Panc1 (cell line): Measurements from ENCODE around the gene WDR64. TPM values are rescaled to one million over a fixed set of nuclear protein-coding genes. Genes with fewer than 3 reads are reported as not detected.
A peak's percentile ranks its signal among the peaks of the same experiment; 100 is the strongest.

Experiments used
- ATAC-seq: fragments of 200-7000 bp; cut with Tn5 transposase; 2 replicates; pipeline ENCODE4 v1.9.1; 2020; ENCODE audit warnings: mild to moderate bottlenecking, moderate library complexity
- BruUV-seq: library from RNA; stranded (reverse); fragments of 400-500 nt; replicated peaks from 2 replicates; lab custom pipeline; 2021; lab: Mats Ljungman, UMichigan
- CTCF ChIA-PET: fragments of 300-600 bp; sonication (Branson Sonifier 250); formaldehyde crosslinking; loops from one replicate; lab custom pipeline; 2022; ENCODE audit warnings: antibody characterized with exemption; lab: Charles Lee
- POLR2A ChIA-PET: fragments of 300-600 bp; sonication (Branson Sonifier 250); formaldehyde crosslinking; loops from one replicate; lab custom pipeline; 2022; ENCODE audit warnings: antibody characterized with exemption; lab: Charles Lee
- DNase-seq: peaks from one replicate; pipeline ENCODE4 v3.0.0-alpha.2; 2010; ENCODE audit warnings: low read depth, low spot score
- H3K27ac ChIP-seq: 2 replicates; pipeline ENCODE4 v1.5.1; 2011; ENCODE audit warnings: mild to moderate bottlenecking, low read length, inconsistent platforms
- H3K27me3 ChIP-seq: fragments of 200-500 bp; sonication (Bioruptor generic); 2 replicates; pipeline ENCODE4 v1.6.0; 2014; ENCODE audit warnings: low read length, inconsistent platforms; ENCODE audit not compliant: control insufficient read depth, insufficient read depth
- H3K36me3 ChIP-seq: fragments of 200-500 bp; sonication (Bioruptor generic); 2 replicates; pipeline ENCODE4 v1.5.1; 2014; ENCODE audit warnings: inconsistent platforms, mild to moderate bottlenecking, low read length, moderate library complexity; ENCODE audit not compliant: control insufficient read depth, insufficient read depth
- H3K4me1 ChIP-seq: 2 replicates; pipeline ENCODE4 v1.5.1; 2011; ENCODE audit warnings: inconsistent platforms, mild to moderate bottlenecking, low read length, moderate library complexity; ENCODE audit not compliant: control insufficient read depth, insufficient read depth
- H3K4me3 ChIP-seq, 2 experiments: 2 replicates each; pipeline ENCODE4 v1.5.1; 2011 to 2012; ENCODE audit warnings: low read depth in 2 of 2, low read length in 2 of 2, mild to moderate bottlenecking in 2 of 2, inconsistent platforms in 1 of 2, moderate library complexity in 1 of 2
- H3K9me3 ChIP-seq: fragments of 200-500 bp; sonication (Bioruptor generic); 2 replicates; pipeline ENCODE4 v1.5.1; 2014; ENCODE audit warnings: low read depth, mild to moderate bottlenecking, inconsistent platforms, low read length, moderate library complexity; ENCODE audit not compliant: control insufficient read depth, insufficient read depth
- POLR2AphosphoS5 ChIP-seq: IDR thresholded peaks from 2 replicates; pipeline ENCODE4 v1.6.1; 2012; ENCODE audit warnings: mild to moderate bottlenecking, low read depth, low read length, moderate library complexity
- SIN3A ChIP-seq: IDR thresholded peaks from 2 replicates; pipeline ENCODE4 v1.6.1; 2012; ENCODE audit warnings: low read depth, mild to moderate bottlenecking, low read length, moderate library complexity, borderline replicate concordance; ENCODE audit not compliant: insufficient read depth
- TCF7L2 ChIP-seq: IDR thresholded peaks from 2 replicates; pipeline ENCODE4 v1.6.1; 2011; ENCODE audit warnings: mild to moderate bottlenecking, low read depth, low read length, inconsistent platforms
- in situ Hi-C: cut with HindIII; loops from 2 replicates; pipeline ENCODE4 v1.10.0; 2016; ENCODE audit warnings: low sequenced_read_pairs, low pct_unique_long_range_greater_than_20kb
- intact Hi-C: fragments of 100-400 bp; cut with micrococcal nuclease; formaldehyde crosslinking; loops from one replicate; pipeline ENCODE4 v1.10.0; 2022; ENCODE audit not compliant: unreplicated experiment
- total RNA-seq: library from RNA; stranded (reverse); gene quantifications from one replicate; pipeline ENCODE4 v1.2.1, GENCODE V29; 2021; ENCODE audit not compliant: unreplicated experiment
- TF ChIP-seq, protein P1 (sequence below), 2 experiments: IDR thresholded peaks; 2 replicates each; pipeline ENCODE4 v1.6.1; 2011 to 2012; ENCODE audit warnings: low read depth in 2 of 2, control low read depth in 1 of 2, low read length in 1 of 2, mild to moderate bottlenecking in 1 of 2, moderate library complexity in 1 of 2; ENCODE audit not compliant: insufficient read depth in 1 of 2
- TF ChIP-seq, protein P2 (sequence below): fragments of 450-650 bp; IDR thresholded peaks from 2 replicates; pipeline ENCODE4 v1.5.1; 2017; ENCODE audit warnings: mild to moderate bottlenecking

WDR64 gene
- total RNA-seq, 1 experiment from 2014 or later: not detected

DNA sequence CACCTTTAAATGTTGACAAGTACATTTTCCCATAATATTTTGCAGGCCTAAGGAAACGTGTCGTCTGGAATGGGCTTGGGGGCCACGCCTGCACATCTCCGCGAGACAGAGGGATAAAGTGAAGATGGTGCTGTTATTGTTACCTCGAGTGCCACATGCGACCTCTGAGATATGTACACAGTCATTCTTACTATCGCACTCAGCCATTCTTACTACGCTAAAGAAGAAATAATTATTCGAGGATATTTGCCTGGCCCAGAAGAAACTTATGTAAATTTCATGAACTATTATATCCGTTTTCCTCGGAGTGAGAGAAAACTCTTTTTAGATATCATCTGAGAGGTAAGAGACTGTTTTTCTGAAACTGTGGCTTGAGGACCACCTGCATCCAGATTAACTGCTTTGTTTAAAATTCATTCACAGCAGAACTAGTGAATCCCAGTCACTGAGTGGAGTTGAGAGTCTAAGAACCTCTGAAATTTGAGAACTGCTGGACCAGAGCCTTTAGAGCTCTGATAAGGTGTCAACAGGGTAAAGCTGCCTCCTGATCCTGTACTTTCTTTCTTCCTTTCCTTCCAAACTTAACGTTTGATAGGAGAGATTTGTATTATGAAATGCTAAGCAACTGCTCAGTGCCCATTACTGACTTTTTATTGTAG, 196.7 kb downstream of the WDR64 start:
- ATAC-seq: peak; percentile 22
- in situ Hi-C loops: no loop called here
- intact Hi-C loops: no loop called here
- H3K4me1 ChIP-seq: peaks cover 18% of the 10 kb centered on the region
- ChIA-PET CTCF (no interaction called here), POLR2A (no interaction called here)
- H3K27me3 ChIP-seq: no peaks in the 10 kb centered on the region
- TF ChIP-seq TCF7L2 (no peak), SIN3A (no peak), POLR2AphosphoS5 (no peak)
- TF ChIP-seq, protein P1, sequence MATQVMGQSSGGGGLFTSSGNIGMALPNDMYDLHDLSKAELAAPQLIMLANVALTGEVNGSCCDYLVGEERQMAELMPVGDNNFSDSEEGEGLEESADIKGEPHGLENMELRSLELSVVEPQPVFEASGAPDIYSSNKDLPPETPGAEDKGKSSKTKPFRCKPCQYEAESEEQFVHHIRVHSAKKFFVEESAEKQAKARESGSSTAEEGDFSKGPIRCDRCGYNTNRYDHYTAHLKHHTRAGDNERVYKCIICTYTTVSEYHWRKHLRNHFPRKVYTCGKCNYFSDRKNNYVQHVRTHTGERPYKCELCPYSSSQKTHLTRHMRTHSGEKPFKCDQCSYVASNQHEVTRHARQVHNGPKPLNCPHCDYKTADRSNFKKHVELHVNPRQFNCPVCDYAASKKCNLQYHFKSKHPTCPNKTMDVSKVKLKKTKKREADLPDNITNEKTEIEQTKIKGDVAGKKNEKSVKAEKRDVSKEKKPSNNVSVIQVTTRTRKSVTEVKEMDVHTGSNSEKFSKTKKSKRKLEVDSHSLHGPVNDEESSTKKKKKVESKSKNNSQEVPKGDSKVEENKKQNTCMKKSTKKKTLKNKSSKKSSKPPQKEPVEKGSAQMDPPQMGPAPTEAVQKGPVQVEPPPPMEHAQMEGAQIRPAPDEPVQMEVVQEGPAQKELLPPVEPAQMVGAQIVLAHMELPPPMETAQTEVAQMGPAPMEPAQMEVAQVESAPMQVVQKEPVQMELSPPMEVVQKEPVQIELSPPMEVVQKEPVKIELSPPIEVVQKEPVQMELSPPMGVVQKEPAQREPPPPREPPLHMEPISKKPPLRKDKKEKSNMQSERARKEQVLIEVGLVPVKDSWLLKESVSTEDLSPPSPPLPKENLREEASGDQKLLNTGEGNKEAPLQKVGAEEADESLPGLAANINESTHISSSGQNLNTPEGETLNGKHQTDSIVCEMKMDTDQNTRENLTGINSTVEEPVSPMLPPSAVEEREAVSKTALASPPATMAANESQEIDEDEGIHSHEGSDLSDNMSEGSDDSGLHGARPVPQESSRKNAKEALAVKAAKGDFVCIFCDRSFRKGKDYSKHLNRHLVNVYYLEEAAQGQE (IDR thresholded peaks at IDR 0.05; ENCODE audit: insufficient read depth in 1 of 2, low read depth in 2 of 2, low read length in 1 of 2): no peak
- TF ChIP-seq, protein P2, sequence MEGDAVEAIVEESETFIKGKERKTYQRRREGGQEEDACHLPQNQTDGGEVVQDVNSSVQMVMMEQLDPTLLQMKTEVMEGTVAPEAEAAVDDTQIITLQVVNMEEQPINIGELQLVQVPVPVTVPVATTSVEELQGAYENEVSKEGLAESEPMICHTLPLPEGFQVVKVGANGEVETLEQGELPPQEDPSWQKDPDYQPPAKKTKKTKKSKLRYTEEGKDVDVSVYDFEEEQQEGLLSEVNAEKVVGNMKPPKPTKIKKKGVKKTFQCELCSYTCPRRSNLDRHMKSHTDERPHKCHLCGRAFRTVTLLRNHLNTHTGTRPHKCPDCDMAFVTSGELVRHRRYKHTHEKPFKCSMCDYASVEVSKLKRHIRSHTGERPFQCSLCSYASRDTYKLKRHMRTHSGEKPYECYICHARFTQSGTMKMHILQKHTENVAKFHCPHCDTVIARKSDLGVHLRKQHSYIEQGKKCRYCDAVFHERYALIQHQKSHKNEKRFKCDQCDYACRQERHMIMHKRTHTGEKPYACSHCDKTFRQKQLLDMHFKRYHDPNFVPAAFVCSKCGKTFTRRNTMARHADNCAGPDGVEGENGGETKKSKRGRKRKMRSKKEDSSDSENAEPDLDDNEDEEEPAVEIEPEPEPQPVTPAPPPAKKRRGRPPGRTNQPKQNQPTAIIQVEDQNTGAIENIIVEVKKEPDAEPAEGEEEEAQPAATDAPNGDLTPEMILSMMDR: no peak
- no peaks in the 10 kb centered on the region for H3K9me3 ChIP-seq
- H3K4me3 ChIP-seq: peak overlapping the region; percentile 94 to 98
- no TSS peak for BruUV-seq
- DNase-seq: no peak
- peak overlapping the region; percentile 95 for H3K27ac ChIP-seq
- peaks cover 20% of the 10 kb centered on the region for H3K36me3 ChIP-seq

DNA sequence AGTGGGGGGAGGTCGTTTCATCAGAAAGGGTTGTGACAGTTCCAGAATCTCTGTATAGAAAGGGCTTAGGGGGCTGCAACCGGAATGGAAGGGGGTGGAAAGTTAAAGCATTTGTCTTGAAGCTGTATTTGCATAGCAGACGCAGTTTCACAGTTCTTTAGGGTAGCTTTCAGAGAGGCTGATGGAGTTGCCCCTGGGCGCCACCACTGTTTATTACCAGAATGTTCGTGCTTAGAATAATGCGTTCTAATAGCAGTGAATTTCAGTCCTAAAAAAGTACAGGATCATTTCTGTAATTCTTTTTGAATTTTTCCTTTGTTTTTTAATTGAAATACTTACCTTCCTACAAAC, 197.2 kb downstream of the WDR64 start:
- H3K27ac ChIP-seq: peak overlapping the region; percentile 95
- TF ChIP-seq TCF7L2 (no peak), SIN3A (no peak), POLR2AphosphoS5 (no peak)
- TF ChIP-seq, protein P2: no peak
- TF ChIP-seq, protein P1 (IDR thresholded peaks at IDR 0.05; ENCODE audit: insufficient read depth in 1 of 2, low read depth in 2 of 2, low read length in 1 of 2): no peak
- H3K36me3 ChIP-seq: peaks cover 20% of the 10 kb centered on the region
- BruUV-seq: TSS peak; percentile 88
- intact Hi-C loops (no loop called here), in situ Hi-C loops (no loop called here)
- DNase-seq (no peak), ATAC-seq (no peak)
- peaks cover 18% of the 10 kb centered on the region for H3K4me1 ChIP-seq
- ChIA-PET POLR2A (no interaction called here), CTCF (no interaction called here)
- no peaks in the 10 kb centered on the region for H3K9me3 ChIP-seq
- H3K27me3 ChIP-seq: no peaks in the 10 kb centered on the region
- H3K4me3 ChIP-seq: peak overlapping the region; percentile 94 to 98
